ENCODE results near the gene PACSIN2. TPM values are rescaled to one million over a fixed set of nuclear protein-coding genes. Genes with fewer than 3 reads are reported as not detected.
A peak's percentile ranks its signal among the peaks of the same experiment; 100 is the strongest.

Gene PACSIN2
- total RNA-seq, 2 donors from 2014 or later, result 78.0 to 87.1 TPM

- H3K27ac ChIP-seq, result no peak overlapping the region
- no peaks in the 10 kb centered on the region for H3K36me3 ChIP-seq
- H3K9me3 ChIP-seq, result no peaks in the 10 kb centered on the region
- DNase-seq (ENCODE audit: low spot score), result no peak
- no peaks in the 10 kb centered on the region for H3K4me1 ChIP-seq (replicated peaks)
- intact Hi-C loops (cut with DNase I), result no loop called here
- no peak overlapping the region for H3K4me3 ChIP-seq
- H3K27me3 ChIP-seq (replicated peaks; ENCODE audit: insufficient read depth), result no peaks in the 10 kb centered on the region
- TF ChIP-seq POLR2A (IDR thresholded peaks at IDR 0.05), result no peak
- no peak for TF ChIP-seq CTCF (IDR thresholded peaks at IDR 0.05)
- TF ChIP-seq POLR2AphosphoS5 (IDR thresholded peaks at IDR 0.05), result no peak
Observed at GRCh38 chr22:42983470-42983869, 31.5 kb downstream of the PACSIN2 start.

- Histone ChIP-seq H3K4me3 (no peak overlapping the region), H3K27ac (no peak overlapping the region), H3K27me3 (replicated peaks; ENCODE audit: insufficient read depth) (no peaks in the 10 kb centered on the region), H3K9me3 (no peaks in the 10 kb centered on the region), H3K4me1 (replicated peaks) (peaks cover 3% of the 10 kb centered on the region), H3K36me3 (no peaks in the 10 kb centered on the region)
- 71% methylated on average over 4 of the region's 4 CpGs for WGBS
- intact Hi-C loops (cut with DNase I), result no loop called here
- DNase-seq (ENCODE audit: low spot score), result no peak
- TF ChIP-seq POLR2AphosphoS5 (IDR thresholded peaks at IDR 0.05), result no peak
- TF ChIP-seq CTCF (IDR thresholded peaks at IDR 0.05), result no peak
- TF ChIP-seq POLR2A (IDR thresholded peaks at IDR 0.05), result no peak
Observed at GRCh38 chr22:42979606-42980005, 35.3 kb downstream of the PACSIN2 start.

GRCh38 chr22:42978453-42979103 lies 36.4 kb downstream of the PACSIN2 start:
- Histone ChIP-seq H3K4me3 (no peak overlapping the region), H3K27ac (peak overlapping the region; percentile 60 to 67), H3K9me3 (no peaks in the 10 kb centered on the region), H3K27me3 (replicated peaks; ENCODE audit: insufficient read depth) (no peaks in the 10 kb centered on the region), H3K36me3 (no peaks in the 10 kb centered on the region), H3K4me1 (replicated peaks) (peaks cover 3% of the 10 kb centered on the region)
- intact Hi-C loops (cut with DNase I), result no loop called here
- peak; percentile 63 for DNase-seq (ENCODE audit: low spot score)
- TF ChIP-seq POLR2AphosphoS5 (IDR thresholded peaks at IDR 0.05) (peak; percentile 70), CTCF (IDR thresholded peaks at IDR 0.05) (no peak)
- WGBS, result 17% methylated on average over 5 of the region's 5 CpGs

GRCh38 chr22:42977569-42977968 lies 37.4 kb downstream of the PACSIN2 start:
- DNase-seq (ENCODE audit: low spot score), result no peak
- H3K27ac ChIP-seq, result peak overlapping the region; percentile 60 to 67
- 83% methylated on average over 6 of the region's 6 CpGs for WGBS
- TF ChIP-seq POLR2A (IDR thresholded peaks at IDR 0.05), result no peak
- no peak for TF ChIP-seq POLR2AphosphoS5 (IDR thresholded peaks at IDR 0.05)
- TF ChIP-seq CTCF (IDR thresholded peaks at IDR 0.05), result no peak
- H3K36me3 ChIP-seq, result no peaks in the 10 kb centered on the region
- H3K27me3 ChIP-seq (replicated peaks; ENCODE audit: insufficient read depth), result no peaks in the 10 kb centered on the region
- H3K9me3 ChIP-seq, result no peaks in the 10 kb centered on the region
- H3K4me1 ChIP-seq (replicated peaks), result peaks cover 3% of the 10 kb centered on the region
- H3K4me3 ChIP-seq, result no peak overlapping the region
- intact Hi-C loops (cut with DNase I), result no loop called here

- Histone ChIP-seq H3K27ac (no peak overlapping the region), H3K27me3 (replicated peaks; ENCODE audit: insufficient read depth) (no peaks in the 10 kb centered on the region), H3K4me3 (no peak overlapping the region), H3K9me3 (no peaks in the 10 kb centered on the region), H3K4me1 (replicated peaks) (peaks cover 3% of the 10 kb centered on the region), H3K36me3 (no peaks in the 10 kb centered on the region)
- DNase-seq (ENCODE audit: low spot score), result no peak
- no peak for TF ChIP-seq POLR2AphosphoS5 (IDR thresholded peaks at IDR 0.05)
- TF ChIP-seq POLR2A (IDR thresholded peaks at IDR 0.05), result no peak
- no peak for TF ChIP-seq CTCF (IDR thresholded peaks at IDR 0.05)
- 67% methylated on average over 7 of the region's 7 CpGs for WGBS
- intact Hi-C loops (cut with DNase I), result no loop called here
Observed at GRCh38 chr22:42976217-42976933, 38.6 kb downstream of the PACSIN2 start.
